HS-5 (cell line): ENCODE results near the gene HIP1.
"Not testable (repeated sequence)": the region's sequence is repeated elsewhere in the genome, so short reads cannot be mapped to it uniquely, and the experiment has no call there.

Source experiments
- DNase-seq: peaks from one replicate; pipeline ENCODE4 v3.0.0-alpha.2; 2012; ENCODE audit warnings: low read depth

Gene HIP1

GRCh38 chr7:75738604-75738974, at the start of gene HIP1:
HIP1 (minus strand) TSS chr7:75738941; CDS start chr7:75738920, 21 bp downstream.
- no peak for DNase-seq

GRCh38 chr7:75788154-75788847, 49.6 kb upstream of the HIP1 start:
- DNase-seq, result not testable (repeated sequence)

GRCh38 chr7:75783058-75783457, 44.3 kb upstream of the HIP1 start:
- not testable (repeated sequence) for DNase-seq

DNA sequence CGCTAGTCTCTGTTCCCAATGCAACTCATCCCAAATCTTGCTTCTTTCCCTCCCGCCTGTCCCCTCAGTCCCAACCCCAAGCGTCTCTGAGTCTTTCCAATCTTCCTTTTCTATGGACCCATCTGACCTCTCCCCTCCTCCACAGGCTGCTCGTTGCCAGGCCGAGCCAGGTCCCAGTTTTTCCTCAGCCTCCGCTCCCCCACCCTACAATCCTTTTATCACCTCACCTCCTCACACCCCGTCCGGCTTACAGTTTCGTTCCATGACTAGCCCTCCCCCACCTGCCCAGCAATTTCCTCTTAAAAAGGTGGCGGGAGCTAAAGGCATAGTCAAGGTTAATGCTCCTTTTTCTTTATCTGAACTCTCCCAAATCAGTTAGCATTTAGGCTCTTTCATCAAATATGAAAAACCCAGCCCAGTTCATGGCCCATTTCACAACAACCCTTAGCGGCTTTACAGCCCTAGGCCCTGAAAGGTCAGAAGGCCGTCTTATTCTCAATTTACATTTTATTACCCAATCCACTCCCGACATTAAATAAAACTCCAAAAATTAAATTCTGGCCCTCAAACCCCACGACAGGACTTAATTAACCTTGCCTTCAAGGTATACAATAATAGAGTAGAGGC, 42.0 kb upstream of the HIP1 start:
- not testable (repeated sequence) for DNase-seq

GRCh38 chr7:75779516-75779915, 40.8 kb upstream of the HIP1 start:
- not testable (repeated sequence) for DNase-seq

GRCh38 chr7:75779035-75779434, 40.3 kb upstream of the HIP1 start:
- DNase-seq, result not testable (repeated sequence)

DNA sequence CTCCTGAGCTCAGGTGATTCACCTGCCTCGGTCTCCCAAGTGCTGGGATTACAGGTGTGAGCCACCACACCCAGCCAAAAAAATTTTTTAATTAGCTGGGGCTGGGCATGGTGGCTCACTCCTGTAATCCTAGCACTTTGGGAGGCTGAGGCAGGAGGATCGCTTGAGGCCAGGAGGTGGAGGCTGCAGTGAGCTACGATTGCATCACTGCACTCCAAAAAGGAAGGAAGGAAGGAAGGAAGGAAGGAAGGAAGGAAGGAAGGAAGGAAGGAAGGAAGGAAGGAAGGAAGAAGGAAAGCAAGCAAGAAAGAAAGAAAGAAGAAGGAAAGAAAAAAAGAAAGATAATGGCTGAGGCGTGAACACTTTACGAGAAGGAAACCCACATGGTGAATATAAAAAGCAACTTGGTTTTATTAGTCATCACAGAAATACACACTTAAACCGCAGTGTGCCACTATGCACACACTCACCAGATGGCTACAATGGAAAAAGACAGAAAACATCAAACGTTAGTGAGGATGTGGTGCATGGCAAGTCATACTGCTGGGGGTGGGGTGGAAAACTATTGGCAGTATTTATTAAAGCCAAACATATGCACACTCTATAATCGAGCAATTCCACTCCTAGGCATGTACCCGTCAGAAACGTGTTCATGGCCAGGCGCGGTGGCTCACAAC, 37.7 kb upstream of the HIP1 start:
- DNase-seq, result peak; percentile 67

GRCh38 chr7:75773958-75774357, 35.2 kb upstream of the HIP1 start:
- not testable (repeated sequence) for DNase-seq

GRCh38 chr7:75772081-75773077, 33.6 kb upstream of the HIP1 start, which contains the start of gene CCL26:
CCL26 (minus strand) TSS chr7:75772211; CDS start chr7:75772176, 35 bp downstream.
- peak; percentile 73 for DNase-seq

DNA sequence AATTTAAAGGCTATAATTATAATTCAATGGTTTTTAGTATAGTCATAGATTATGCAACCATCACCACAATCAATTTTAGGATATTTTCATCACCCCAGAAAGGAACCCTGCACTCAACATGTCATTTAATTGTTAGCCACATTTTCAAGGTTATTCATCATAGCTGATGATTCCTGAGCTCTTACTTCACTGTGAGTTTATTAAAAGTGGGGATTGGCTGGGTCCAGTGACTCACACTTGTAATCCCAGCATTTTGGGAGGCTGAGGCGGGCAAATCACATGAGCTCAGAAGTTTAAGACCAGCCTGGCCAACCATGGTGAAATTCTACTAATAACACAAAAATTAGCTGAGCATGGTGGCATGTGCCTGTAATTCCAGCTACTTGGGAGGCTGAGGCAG, 32.5 kb upstream of the HIP1 start:
- peak; percentile 69 for DNase-seq

DNA sequence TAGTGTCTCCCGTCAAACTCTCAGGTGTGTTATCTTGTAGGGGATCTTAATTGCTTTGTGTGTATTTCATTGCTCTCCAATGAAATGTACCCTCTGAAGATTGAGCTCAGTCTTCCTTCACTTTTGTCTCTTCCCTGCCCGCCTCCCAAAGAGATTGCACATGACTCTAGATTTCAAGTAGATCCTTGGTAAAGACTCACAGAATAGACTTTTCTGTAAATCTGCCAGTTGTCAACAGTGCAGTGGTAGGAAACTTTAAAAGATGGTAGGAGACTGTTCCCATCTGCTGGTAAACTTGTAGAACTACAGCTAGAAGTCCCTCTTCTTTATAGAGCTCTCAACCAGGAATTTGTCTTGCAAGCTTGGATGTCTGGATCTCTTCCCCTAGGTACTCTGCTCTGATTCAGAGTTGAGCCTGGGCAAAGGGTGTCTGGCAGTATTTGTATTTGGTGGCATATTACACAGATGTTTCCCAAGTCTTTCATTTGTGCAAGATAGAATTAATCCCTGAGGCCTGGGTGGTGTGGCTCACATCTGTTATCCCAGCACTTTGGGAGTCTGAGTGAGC, 23.7 kb upstream of the HIP1 start:
- no peak for DNase-seq

DNA sequence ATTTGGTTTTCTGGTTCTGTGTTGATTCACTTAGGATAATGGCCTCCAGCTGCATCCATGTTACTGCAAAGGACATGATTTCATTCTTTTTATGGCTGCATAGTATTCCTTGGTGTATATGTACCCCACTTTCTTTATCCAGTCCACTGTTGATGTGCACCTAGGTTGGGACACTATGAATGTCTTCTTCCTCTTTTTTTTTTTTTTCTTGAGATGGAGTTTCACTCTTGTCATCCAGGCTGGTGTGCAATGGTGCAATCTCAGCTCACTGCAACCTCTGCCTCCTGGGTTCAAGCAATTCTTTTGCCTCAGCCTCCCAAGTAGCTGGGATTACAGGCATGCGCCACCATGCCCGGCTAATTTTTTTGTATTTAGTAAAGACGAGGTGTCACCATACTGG, 23.1 kb upstream of the HIP1 start:
- not testable (repeated sequence) for DNase-seq

GRCh38 chr7:75758491-75758890, 19.8 kb upstream of the HIP1 start:
- no peak for DNase-seq

GRCh38 chr7:75757860-75758259, 19.1 kb upstream of the HIP1 start:
- DNase-seq, result no peak

GRCh38 chr7:75756991-75757676, 18.4 kb upstream of the HIP1 start:
- DNase-seq, result no peak

DNA sequence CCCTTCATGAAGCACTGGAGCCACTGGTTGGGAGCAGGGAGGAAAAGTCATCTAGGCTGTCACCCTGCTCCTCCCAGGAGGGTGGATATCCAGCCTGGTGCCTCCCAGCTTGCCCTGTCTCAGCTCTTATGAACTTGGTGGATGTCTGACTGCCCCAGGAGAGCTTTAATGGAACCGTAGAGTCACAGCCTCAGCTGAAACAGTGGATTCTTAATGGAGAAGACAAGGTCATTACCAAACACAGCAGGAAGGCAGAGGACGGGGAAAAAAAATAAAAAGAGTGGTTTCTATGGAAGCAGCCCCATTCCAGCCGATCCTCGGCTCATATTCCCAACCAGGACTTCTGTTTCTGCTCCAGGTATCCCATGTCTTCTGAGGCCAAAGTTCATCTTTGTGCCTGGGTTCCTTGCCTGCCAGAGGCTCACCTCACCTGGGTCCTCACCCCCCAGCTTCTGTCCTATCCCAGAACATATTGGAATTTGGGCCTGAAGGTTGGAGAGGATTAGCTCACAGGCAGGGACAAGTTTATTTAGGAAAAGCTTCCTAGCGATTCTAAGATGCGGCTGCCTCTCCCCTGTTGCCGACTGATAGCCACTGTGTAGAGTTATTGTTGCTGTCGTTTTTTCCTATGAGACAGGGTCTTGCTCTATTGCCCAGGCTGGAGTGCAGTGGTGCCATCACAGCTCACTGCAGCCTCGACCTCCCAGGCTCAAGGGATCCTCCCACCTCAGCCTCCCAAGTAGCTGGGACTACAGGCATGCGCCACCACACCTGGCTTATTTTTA, 17.7 kb upstream of the HIP1 start:
- DNase-seq, result no peak

DNA sequence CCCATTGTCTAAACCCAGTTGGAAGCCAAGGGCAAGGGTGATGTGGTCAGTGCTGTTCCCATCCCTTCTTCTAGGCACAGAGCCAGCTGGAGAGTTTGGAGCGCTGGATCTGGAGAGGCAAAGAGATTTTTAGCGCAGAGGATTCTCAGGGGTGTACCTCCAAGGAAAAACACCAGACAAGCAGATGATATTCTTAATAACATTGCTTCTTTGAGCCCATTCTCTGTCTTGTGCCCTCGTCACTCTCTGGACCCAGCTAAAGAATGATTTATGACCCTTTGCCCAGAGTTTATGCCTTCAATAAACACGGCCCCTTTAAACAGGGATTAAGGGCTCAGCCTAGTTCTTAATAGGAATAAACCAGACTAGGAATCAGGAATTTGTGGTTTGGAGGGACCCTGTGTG, 4.7 kb upstream of the HIP1 start:
- no peak for DNase-seq

DNA sequence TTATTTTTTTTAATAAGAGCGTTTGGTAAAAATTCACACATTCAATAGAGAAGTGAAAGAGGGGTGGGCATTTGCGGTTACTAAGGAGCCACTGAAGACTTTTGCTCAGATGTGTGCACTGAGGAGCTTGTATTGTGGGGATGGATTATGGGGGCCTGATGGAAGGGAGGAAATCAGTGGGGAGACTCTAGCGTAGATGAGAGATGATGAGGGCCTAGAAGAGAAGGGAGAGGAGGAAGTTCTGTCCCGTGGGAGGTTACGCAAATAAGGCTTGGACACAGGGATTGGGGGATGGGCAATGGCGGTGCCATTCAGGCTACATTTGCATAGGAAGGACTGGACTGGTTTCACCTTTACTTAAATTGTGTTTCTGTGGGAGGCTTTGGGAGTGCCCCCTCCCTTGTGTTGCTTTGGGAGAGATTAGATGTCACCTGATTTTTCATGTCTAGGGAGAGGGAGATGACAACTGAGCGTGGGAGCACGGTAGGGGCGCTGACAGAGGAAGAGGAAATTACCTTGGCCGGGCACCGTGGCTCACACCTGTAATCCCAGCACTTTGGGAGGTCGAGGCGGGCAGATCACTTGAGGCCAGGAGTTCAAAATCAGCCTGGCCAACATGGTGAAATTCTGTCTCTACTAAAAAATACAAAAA, 2.2 kb upstream of the HIP1 start:
- DNase-seq, result no peak

GRCh38 chr7:75739796-75740672, 1.3 kb upstream of the HIP1 start:
- no peak for DNase-seq
